VCaP (cell line): ENCODE measurements around the gene GLE1.
A peak's percentile ranks its signal among the peaks of the same experiment; 100 is the strongest.

Experiments used
- H3K27ac ChIP-seq: fragments of 450-650 bp; 2 replicates; pipeline ENCODE4 v1.5.1; 2017
- CTCF ChIP-seq: fragments of 450-650 bp; conservative IDR thresholded peaks from 2 replicates; pipeline ENCODE4 v1.5.1; 2017; ENCODE audit warnings: mild to moderate bottlenecking, moderate library complexity

The GLE1 gene

GRCh38 chr9:128552744-128553440 lies 48.4 kb downstream of the GLE1 start:
- TF ChIP-seq CTCF = no peak
- H3K27ac ChIP-seq = peak overlapping the region; percentile 93

DNA sequence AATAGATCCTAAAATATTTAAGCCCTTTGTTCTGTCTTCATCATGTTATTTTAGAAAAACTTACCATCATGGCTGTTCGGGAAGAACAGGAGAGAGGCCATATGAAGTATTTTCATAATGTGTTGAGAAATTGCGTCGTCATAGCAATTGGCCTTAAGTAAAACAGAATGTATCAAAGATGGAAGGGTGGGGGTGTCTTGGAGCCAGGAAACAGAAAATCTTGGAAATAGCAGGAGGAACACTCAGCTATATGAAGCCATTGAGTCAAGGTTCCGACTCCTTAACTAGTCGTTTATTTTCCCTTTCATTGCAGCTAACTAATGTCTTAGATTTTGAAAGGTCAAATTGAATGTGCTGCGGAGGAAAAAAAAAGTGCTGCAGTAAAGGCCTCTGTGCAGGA lies 49.2 kb downstream of the GLE1 start:
- TF ChIP-seq CTCF = no peak
- H3K27ac ChIP-seq = peak overlapping the region; percentile 93

DNA sequence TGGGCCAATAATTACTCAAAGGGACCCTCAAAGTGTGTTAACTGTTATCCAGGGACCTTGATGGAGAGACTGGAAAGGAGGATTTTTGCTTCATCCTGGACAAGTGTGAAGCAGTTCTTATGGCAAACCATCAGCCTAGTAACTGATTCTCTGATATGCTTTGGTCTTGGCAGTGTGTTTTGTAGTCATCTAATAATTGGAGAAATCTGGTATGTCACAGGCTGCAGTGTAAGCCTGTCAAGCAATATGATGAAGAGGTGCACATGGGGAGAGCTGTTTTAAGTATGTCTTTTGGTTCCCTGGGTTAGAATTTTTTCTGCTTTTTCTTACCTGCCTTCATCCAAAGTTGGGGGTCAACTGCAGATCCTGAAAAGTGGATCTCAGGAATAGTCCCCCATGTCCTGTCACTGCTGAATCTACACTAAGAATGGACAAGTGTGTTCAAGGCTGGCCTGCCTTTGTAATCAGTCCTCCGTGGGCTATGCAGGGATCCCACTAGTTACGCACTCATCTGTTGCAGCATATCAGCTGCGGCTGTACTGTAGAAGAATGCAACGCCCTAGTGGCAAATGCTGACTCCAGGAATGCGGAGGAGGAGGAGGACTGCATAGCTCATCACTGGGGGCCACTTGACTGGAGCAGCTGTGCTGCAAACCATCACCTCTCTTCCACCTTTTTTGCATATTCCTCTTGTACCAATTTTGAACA lies 49.8 kb downstream of the GLE1 start:
- no peak for TF ChIP-seq CTCF
- peak overlapping the region; percentile 93 for H3K27ac ChIP-seq

DNA sequence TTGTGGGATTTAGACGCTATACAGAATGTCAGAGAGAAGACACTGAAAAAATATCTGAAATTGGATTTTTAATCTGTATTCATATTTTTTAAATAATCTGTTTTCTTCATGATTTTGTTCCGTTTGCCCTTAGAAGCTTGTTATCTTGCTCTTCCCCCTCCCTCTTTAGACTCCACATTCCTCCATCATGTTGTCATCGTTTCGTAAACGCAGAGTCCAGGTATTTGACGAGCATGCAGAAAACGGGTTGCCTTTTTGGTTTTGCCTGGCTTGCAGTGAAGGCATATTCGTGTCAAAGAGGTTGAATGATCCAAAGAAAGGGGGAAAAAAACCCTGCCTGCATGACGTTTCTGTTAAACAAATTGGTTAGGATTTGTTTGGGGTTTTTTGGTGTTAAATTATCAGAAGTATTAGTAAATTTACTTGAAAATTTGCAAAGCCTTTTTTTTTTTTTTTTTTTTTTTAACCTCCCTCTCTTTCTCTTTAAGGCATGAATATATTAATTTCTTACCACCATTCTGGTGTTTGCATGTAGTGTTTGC lies 50.7 kb downstream of the GLE1 start:
- peak overlapping the region; percentile 93 for H3K27ac ChIP-seq
- no peak for TF ChIP-seq CTCF

GRCh38 chr9:128556276-128556675 lies 51.8 kb downstream of the GLE1 start:
- peak overlapping the region; percentile 93 for H3K27ac ChIP-seq
- TF ChIP-seq CTCF = no peak

DNA sequence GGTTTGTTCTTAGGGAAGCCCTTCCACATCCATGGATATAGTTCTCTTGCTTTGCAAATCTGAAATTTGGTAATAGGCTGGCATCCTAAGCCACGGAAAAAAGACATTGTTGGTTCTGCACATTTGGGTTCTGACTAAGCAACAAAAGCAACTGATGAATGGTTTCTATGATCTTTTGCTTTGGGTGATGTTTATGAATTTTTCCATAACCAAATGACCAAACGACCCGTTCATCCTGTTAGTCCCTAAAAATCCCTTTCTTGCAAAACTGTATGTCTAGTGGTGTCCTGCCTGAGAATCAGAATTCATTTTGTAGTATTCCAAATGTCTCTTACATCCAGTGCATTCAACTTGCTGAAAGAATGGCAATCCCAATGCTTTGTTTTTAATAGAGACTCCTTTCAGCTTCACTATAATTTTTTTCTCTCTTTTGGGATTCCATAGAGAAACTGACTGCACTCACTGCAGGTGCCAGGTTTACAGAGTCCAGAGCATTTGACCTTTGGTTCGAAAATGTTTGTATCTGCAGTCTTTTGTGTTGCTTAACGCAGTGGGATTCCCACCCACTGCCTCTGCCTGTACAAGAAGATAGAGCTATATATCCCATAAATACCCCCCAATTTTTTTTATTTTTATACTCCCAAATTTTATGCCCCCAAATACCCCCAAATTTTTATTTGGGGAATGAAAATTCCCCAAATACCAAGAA lies 52.6 kb downstream of the GLE1 start:
- no peak for TF ChIP-seq CTCF
- H3K27ac ChIP-seq = peak overlapping the region; percentile 93
